HL-60 (cell line): ENCODE results near the gene USP10.

ENCODE experiments used
- DNase-seq, 2 experiments: peaks; one replicate each; pipeline ENCODE4 v3.0.0-alpha.2; 2010 to 2020; ENCODE audit warnings: low read depth in 1 of 2, low spot score in 1 of 2
- H3K27ac ChIP-seq: fragments of 250-450 bp; sonication (Bioruptor Pico); replicated peaks from 2 replicates; pipeline ENCODE4 v1.5.1; 2020; ENCODE audit warnings: mild to moderate bottlenecking, moderate library complexity
- H3K27me3 ChIP-seq: fragments of 250-450 bp; sonication (Bioruptor Pico); 2 replicates; pipeline ENCODE4 v1.5.1; 2021; ENCODE audit warnings: mild to moderate bottlenecking, moderate library complexity; ENCODE audit not compliant: insufficient read depth, poor library complexity, severe bottlenecking
- H3K4me3 ChIP-seq: replicated peaks from 2 replicates; pipeline ENCODE4 v1.5.1; 2011; ENCODE audit warnings: mild to moderate bottlenecking, control low read depth, low read length; ENCODE audit not compliant: insufficient read depth
- GABPA ChIP-seq: IDR thresholded peaks from 2 replicates; pipeline ENCODE4 v1.6.1; 2012; ENCODE audit warnings: low read depth
- POLR2AphosphoS5 ChIP-seq: IDR thresholded peaks from 2 replicates; pipeline ENCODE4 v1.6.1; 2012; ENCODE audit warnings: low read depth
- SPI1 ChIP-seq: IDR thresholded peaks from 2 replicates; pipeline ENCODE4 v1.6.1; 2012; ENCODE audit warnings: low read depth, mild to moderate bottlenecking, borderline replicate concordance
- TF ChIP-seq, protein P1 (sequence below): IDR thresholded peaks from 2 replicates; pipeline ENCODE4 v1.6.1; 2012; ENCODE audit warnings: low read depth; ENCODE audit not compliant: insufficient replicate concordance
- TF ChIP-seq, protein P2 (sequence below): IDR thresholded peaks from one replicate; pipeline ENCODE4 v1.5.1; 2011; ENCODE audit warnings: low read length, control low read depth, inconsistent platforms; ENCODE audit not compliant: insufficient read depth

The USP10 gene

DNA sequence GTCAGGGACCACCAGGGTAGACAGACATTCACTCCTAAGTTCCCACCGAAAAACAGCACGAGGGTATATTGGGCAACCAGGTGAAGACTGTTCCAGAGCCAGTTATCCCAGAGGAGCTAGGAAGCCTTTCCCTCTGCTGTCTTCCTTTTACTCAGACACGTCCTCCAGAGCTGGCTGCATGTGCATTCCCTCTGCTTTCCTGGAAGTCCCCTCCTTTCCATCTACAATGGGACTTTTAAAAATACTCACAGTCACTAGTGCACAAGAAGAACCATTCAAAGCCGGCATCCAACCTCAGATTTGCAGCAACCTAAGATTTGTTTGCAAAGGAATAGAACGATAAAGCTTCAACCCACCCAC is 87.4 kb downstream of the USP10 start:
- no peaks in the 10 kb centered on the region for H3K27me3 ChIP-seq
- DNase-seq, result no peak
- no peak overlapping the region for H3K4me3 ChIP-seq
- H3K27ac ChIP-seq, result no peak overlapping the region
- no peak for TF ChIP-seq SPI1
- TF ChIP-seq GABPA, result no peak
- no peak for TF ChIP-seq POLR2AphosphoS5

DNA sequence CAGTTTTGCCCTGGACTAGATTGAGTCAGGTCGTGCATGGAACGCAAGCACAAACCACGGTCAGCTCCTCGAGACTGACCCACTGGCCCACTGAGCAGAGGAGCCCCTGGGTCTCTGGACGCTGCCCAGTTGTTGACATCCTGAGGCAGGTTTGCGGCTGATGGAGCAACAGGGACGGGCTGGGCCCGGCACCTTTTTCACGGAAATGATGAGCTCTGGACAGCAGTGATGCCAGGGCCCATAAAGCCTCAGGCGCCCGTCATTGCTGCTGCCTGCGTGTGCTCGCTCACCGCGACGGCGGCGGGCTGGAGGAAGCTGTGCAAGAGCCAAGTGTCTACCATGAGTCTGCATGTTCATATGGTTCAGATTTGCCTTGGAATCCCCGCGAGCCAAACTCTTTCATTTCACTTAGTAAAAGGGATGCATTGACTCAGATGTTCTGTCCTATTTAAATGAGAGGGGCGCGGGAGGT is 89.2 kb downstream of the USP10 start:
- no peak for TF ChIP-seq POLR2AphosphoS5
- TF ChIP-seq, protein P1, sequence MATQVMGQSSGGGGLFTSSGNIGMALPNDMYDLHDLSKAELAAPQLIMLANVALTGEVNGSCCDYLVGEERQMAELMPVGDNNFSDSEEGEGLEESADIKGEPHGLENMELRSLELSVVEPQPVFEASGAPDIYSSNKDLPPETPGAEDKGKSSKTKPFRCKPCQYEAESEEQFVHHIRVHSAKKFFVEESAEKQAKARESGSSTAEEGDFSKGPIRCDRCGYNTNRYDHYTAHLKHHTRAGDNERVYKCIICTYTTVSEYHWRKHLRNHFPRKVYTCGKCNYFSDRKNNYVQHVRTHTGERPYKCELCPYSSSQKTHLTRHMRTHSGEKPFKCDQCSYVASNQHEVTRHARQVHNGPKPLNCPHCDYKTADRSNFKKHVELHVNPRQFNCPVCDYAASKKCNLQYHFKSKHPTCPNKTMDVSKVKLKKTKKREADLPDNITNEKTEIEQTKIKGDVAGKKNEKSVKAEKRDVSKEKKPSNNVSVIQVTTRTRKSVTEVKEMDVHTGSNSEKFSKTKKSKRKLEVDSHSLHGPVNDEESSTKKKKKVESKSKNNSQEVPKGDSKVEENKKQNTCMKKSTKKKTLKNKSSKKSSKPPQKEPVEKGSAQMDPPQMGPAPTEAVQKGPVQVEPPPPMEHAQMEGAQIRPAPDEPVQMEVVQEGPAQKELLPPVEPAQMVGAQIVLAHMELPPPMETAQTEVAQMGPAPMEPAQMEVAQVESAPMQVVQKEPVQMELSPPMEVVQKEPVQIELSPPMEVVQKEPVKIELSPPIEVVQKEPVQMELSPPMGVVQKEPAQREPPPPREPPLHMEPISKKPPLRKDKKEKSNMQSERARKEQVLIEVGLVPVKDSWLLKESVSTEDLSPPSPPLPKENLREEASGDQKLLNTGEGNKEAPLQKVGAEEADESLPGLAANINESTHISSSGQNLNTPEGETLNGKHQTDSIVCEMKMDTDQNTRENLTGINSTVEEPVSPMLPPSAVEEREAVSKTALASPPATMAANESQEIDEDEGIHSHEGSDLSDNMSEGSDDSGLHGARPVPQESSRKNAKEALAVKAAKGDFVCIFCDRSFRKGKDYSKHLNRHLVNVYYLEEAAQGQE, result no peak
- TF ChIP-seq GABPA, result no peak
- no peak for TF ChIP-seq SPI1
- TF ChIP-seq, protein P2, sequence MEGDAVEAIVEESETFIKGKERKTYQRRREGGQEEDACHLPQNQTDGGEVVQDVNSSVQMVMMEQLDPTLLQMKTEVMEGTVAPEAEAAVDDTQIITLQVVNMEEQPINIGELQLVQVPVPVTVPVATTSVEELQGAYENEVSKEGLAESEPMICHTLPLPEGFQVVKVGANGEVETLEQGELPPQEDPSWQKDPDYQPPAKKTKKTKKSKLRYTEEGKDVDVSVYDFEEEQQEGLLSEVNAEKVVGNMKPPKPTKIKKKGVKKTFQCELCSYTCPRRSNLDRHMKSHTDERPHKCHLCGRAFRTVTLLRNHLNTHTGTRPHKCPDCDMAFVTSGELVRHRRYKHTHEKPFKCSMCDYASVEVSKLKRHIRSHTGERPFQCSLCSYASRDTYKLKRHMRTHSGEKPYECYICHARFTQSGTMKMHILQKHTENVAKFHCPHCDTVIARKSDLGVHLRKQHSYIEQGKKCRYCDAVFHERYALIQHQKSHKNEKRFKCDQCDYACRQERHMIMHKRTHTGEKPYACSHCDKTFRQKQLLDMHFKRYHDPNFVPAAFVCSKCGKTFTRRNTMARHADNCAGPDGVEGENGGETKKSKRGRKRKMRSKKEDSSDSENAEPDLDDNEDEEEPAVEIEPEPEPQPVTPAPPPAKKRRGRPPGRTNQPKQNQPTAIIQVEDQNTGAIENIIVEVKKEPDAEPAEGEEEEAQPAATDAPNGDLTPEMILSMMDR, result no peak
- Histone ChIP-seq H3K27ac (no peak overlapping the region), H3K4me3 (no peak overlapping the region), H3K27me3 (no peaks in the 10 kb centered on the region)
- peak in 1 of 2 experiments; percentile 51 for DNase-seq

DNA sequence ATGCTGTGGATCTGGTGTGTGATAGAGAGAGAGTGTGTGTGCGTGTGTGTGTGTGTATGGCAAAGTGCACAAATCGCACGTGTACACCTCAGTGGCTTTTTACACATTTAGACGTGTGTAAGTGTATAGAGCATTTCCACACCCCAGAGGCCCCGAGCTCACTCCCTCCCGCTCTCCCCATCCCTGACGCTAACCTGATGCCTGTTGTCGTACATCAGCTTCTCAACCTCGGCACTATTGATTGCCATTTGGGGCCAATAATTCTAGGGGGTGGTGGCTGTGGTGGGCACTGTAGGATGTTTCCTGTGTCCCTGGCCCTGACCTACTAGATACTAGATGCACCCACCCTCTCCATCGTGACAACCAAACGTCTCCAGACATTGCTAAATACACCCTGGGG is 89.6 kb downstream of the USP10 start:
- DNase-seq, result no peak
- Histone ChIP-seq H3K27ac (no peak overlapping the region), H3K27me3 (no peaks in the 10 kb centered on the region), H3K4me3 (no peak overlapping the region)
- TF ChIP-seq SPI1, result no peak
- TF ChIP-seq, protein P1, result no peak
- no peak for TF ChIP-seq GABPA
- TF ChIP-seq, protein P2, result no peak
- TF ChIP-seq POLR2AphosphoS5, result no peak

DNA sequence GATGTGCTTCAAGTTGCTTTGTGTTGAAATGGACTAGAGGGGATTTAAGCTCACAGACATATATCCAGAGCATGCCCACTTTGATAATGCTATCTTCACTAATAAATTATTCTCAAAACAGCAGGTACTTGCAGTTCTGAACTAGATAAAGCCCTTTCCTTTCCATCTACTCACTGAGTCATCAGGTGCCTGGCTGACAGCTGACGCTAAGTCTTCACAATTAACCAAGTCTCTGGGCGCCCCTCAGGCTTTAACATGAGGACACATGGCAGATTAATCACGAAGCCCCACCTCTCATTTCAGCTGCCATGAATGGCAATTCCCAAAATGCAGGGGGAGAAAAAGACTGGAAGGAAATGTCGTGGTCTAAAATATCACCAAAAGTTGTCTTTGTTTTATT is 90.5 kb downstream of the USP10 start:
- DNase-seq, result no peak
- Histone ChIP-seq H3K27me3 (no peaks in the 10 kb centered on the region), H3K27ac (no peak overlapping the region), H3K4me3 (no peak overlapping the region)
- TF ChIP-seq POLR2AphosphoS5 (no peak), GABPA (no peak), SPI1 (no peak)
- TF ChIP-seq, protein P2, result no peak
- TF ChIP-seq, protein P1, result no peak
